Osteoblast (primary cell): ENCODE measurements around the gene STX8. TPM values are rescaled to one million over a fixed set of nuclear protein-coding genes. Genes with fewer than 3 reads are reported as not detected.
A peak's percentile ranks its signal among the peaks of the same experiment; 100 is the strongest.
"Not testable (repeated sequence)": the region's sequence is repeated elsewhere in the genome, so short reads cannot be mapped to it uniquely, and the experiment has no call there.

Source experiments
- DNase-seq: peaks from one replicate; pipeline ENCODE4 v3.0.0; 2011; ENCODE audit warnings: low spot score, mixed read lengths; ENCODE audit not compliant: insufficient read length; ENCODE audit errors: missing footprints
- H2AFZ ChIP-seq: 2 replicates; pipeline ENCODE4 v1.6.0; 2011; ENCODE audit warnings: mild to moderate bottlenecking, low read length
- H3K27ac ChIP-seq: 2 replicates; pipeline ENCODE4 v1.5.1; 2011; ENCODE audit warnings: mild to moderate bottlenecking, low read depth, low read length, moderate library complexity
- H3K27me3 ChIP-seq: 2 replicates; pipeline ENCODE4 v1.6.0; 2012; ENCODE audit warnings: mild to moderate bottlenecking, control low read depth, inconsistent platforms, low read length, moderate library complexity; ENCODE audit not compliant: insufficient read depth
- H3K36me3 ChIP-seq: 2 replicates; pipeline ENCODE4 v1.5.1; 2011; ENCODE audit warnings: mild to moderate bottlenecking, low read length, control low read depth, moderate library complexity; ENCODE audit not compliant: insufficient read depth
- H3K4me1 ChIP-seq: 2 replicates; pipeline ENCODE4 v1.5.1; 2011; ENCODE audit warnings: mild to moderate bottlenecking, low read length, control low read depth, moderate library complexity; ENCODE audit not compliant: insufficient read depth
- H3K4me2 ChIP-seq: 2 replicates; pipeline ENCODE4 v1.6.0; 2011; ENCODE audit warnings: mild to moderate bottlenecking, low read length; ENCODE audit not compliant: insufficient read depth
- H3K4me3 ChIP-seq: fragments of 200-600 bp; sonication (generic); 3 replicates; pipeline ENCODE4 v1.5.1; 2012; ENCODE audit warnings: mild to moderate bottlenecking, low read length, inconsistent platforms; ENCODE audit not compliant: insufficient read depth
- H3K79me2 ChIP-seq: 2 replicates; pipeline ENCODE4 v1.6.0; 2012; ENCODE audit warnings: mild to moderate bottlenecking, low read length, control low read depth, inconsistent platforms; ENCODE audit not compliant: insufficient read depth
- H3K9me3 ChIP-seq: 2 replicates; pipeline ENCODE4 v1.5.1; 2011; ENCODE audit warnings: low read depth, low read length, control low read depth
- H4K20me1 ChIP-seq: 2 replicates; pipeline ENCODE4 v1.6.0; 2012; ENCODE audit warnings: mild to moderate bottlenecking, low read length, control low read depth; ENCODE audit not compliant: insufficient read depth
- CTCF ChIP-seq: IDR thresholded peaks from 2 replicates; pipeline ENCODE4 v1.5.1; 2011; ENCODE audit warnings: mild to moderate bottlenecking, low read depth, low read length, moderate library complexity; ENCODE audit errors: extremely low read depth
- total RNA-seq: library from RNA; depleted of rRNA; stranded (reverse); fragments of >200 nt; gene quantifications from 2 replicates; pipeline ENCODE4 v1.2.3, GENCODE V29; 2012

STX8 gene
- total RNA-seq, 1 donor, result 72.7 TPM

GRCh38 chr17:9383826-9384225 is 191.8 kb downstream of the STX8 start:
- peaks cover 13% of the 10 kb centered on the region for H3K4me1 ChIP-seq

GRCh38 chr17:9382626-9383025 is 193.0 kb downstream of the STX8 start:
- Histone ChIP-seq H3K4me1 (peaks cover 13% of the 10 kb centered on the region), H4K20me1 (no peaks in the 10 kb centered on the region), H3K9me3 (no peaks in the 10 kb centered on the region), H3K27ac (no peak overlapping the region), H3K79me2 (no peaks in the 10 kb centered on the region), H3K27me3 (no peaks in the 10 kb centered on the region), H3K4me2 (no peak overlapping the region), H3K4me3 (no peak overlapping the region), H2AFZ (no peak overlapping the region), H3K36me3 (no peaks in the 10 kb centered on the region)
- TF ChIP-seq CTCF, result no peak
- no peak for DNase-seq

More at GRCh38 chr17:9383826-9384225, 191.8 kb downstream of the STX8 start:
- H2AFZ ChIP-seq, result no peak overlapping the region
- H3K4me3 ChIP-seq, result no peak overlapping the region
- TF ChIP-seq CTCF, result no peak
- no peaks in the 10 kb centered on the region for H3K36me3 ChIP-seq
- H3K9me3 ChIP-seq, result no peaks in the 10 kb centered on the region
- H4K20me1 ChIP-seq, result no peaks in the 10 kb centered on the region
- DNase-seq, result no peak
- no peaks in the 10 kb centered on the region for H3K79me2 ChIP-seq
- no peaks in the 10 kb centered on the region for H3K27me3 ChIP-seq
- no peak overlapping the region for H3K4me2 ChIP-seq
- H3K27ac ChIP-seq, result no peak overlapping the region

GRCh38 chr17:9381068-9381467 is 194.6 kb downstream of the STX8 start:
- Histone ChIP-seq H4K20me1 (no peaks in the 10 kb centered on the region), H3K9me3 (no peaks in the 10 kb centered on the region), H3K4me1 (peaks cover 11% of the 10 kb centered on the region), H3K27ac (peak overlapping the region; percentile 24), H3K27me3 (no peaks in the 10 kb centered on the region), H3K36me3 (no peaks in the 10 kb centered on the region), H3K4me3 (no peak overlapping the region), H3K79me2 (no peaks in the 10 kb centered on the region), H2AFZ (peak overlapping the region; percentile 71), H3K4me2 (peak overlapping the region; percentile 42)
- TF ChIP-seq CTCF, result no peak
- DNase-seq, result peak; percentile 76

GRCh38 chr17:9380361-9380760 is 195.3 kb downstream of the STX8 start:
- H3K4me1 ChIP-seq, result peaks cover 11% of the 10 kb centered on the region
- no peaks in the 10 kb centered on the region for H4K20me1 ChIP-seq
- no peaks in the 10 kb centered on the region for H3K9me3 ChIP-seq
- no peak overlapping the region for H3K4me2 ChIP-seq
- TF ChIP-seq CTCF, result no peak
- peak overlapping the region; percentile 24 for H3K27ac ChIP-seq
- H3K27me3 ChIP-seq, result no peaks in the 10 kb centered on the region
- H2AFZ ChIP-seq, result no peak overlapping the region
- no peak overlapping the region for H3K4me3 ChIP-seq
- H3K79me2 ChIP-seq, result no peaks in the 10 kb centered on the region
- no peaks in the 10 kb centered on the region for H3K36me3 ChIP-seq
- no peak for DNase-seq

- not testable (repeated sequence) for H3K9me3 ChIP-seq, H2AFZ ChIP-seq, DNase-seq, H3K4me1 ChIP-seq, H4K20me1 ChIP-seq, H3K79me2 ChIP-seq, H3K4me3 ChIP-seq, H3K27me3 ChIP-seq, H3K4me2 ChIP-seq, H3K27ac ChIP-seq, H3K36me3 ChIP-seq
Measured at GRCh38 chr17:9376177-9376576, 199.4 kb downstream of the STX8 start.
